ENCODE data around the gene TNRC6A.

Gene TNRC6A

GRCh38 chr16:24869033-24869432, 139.6 kb downstream of the TNRC6A start:
- TF ChIP-seq, protein P1, sequence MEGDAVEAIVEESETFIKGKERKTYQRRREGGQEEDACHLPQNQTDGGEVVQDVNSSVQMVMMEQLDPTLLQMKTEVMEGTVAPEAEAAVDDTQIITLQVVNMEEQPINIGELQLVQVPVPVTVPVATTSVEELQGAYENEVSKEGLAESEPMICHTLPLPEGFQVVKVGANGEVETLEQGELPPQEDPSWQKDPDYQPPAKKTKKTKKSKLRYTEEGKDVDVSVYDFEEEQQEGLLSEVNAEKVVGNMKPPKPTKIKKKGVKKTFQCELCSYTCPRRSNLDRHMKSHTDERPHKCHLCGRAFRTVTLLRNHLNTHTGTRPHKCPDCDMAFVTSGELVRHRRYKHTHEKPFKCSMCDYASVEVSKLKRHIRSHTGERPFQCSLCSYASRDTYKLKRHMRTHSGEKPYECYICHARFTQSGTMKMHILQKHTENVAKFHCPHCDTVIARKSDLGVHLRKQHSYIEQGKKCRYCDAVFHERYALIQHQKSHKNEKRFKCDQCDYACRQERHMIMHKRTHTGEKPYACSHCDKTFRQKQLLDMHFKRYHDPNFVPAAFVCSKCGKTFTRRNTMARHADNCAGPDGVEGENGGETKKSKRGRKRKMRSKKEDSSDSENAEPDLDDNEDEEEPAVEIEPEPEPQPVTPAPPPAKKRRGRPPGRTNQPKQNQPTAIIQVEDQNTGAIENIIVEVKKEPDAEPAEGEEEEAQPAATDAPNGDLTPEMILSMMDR (IDR thresholded peaks at IDR 0.05; ENCODE audit: low read depth, low read length, missing control alignments) = no peak
- H3K27ac ChIP-seq = no peak overlapping the region
- in situ Hi-C loops (cut with HindIII; ENCODE audit: low pct_ligation_motif_present, low sequenced_read_pairs) = no loop called here
- no peak for DNase-seq
- H3K36me3 ChIP-seq (replicated peaks) = no peaks in the 10 kb centered on the region
- no peak overlapping the region for H3K4me3 ChIP-seq (ENCODE audit: low read depth, low read length)
- no peaks in the 10 kb centered on the region for H3K27me3 ChIP-seq (replicated peaks)

DNA sequence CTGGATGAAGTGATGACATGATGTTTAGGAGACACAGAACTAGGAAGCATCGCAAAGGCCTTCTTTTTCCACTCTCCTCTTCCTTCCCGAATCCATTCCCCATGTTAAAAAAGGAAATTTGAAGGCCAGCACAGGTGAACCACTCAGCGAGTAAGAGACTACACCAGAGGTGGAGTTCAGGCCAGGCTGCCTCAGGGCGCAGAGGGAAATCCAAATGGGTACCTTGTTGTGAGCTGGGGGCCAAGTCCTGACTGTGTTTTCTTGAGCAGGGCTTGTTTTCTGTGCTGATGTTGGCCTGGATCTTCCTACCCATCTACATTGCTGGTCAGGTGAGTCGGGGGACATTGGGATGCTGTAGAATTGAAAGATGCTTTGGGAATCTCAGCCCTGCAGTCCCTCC, 142.4 kb downstream of the TNRC6A start:
- Histone ChIP-seq H3K27me3 (replicated peaks) (no peaks in the 10 kb centered on the region), H3K36me3 (replicated peaks) (no peaks in the 10 kb centered on the region), H3K27ac (no peak overlapping the region), H3K4me3 (ENCODE audit: low read depth, low read length) (no peak overlapping the region)
- in situ Hi-C loops (cut with HindIII; ENCODE audit: low pct_ligation_motif_present, low sequenced_read_pairs) = no loop called here
- DNase-seq = no peak
- TF ChIP-seq, protein P1 (IDR thresholded peaks at IDR 0.05; ENCODE audit: low read depth, low read length, missing control alignments) = no peak

GRCh38 chr16:24873028-24873427, 143.6 kb downstream of the TNRC6A start:
- Histone ChIP-seq H3K36me3 (replicated peaks) (no peaks in the 10 kb centered on the region), H3K4me3 (ENCODE audit: low read depth, low read length) (no peak overlapping the region), H3K27ac (no peak overlapping the region), H3K27me3 (replicated peaks) (no peaks in the 10 kb centered on the region)
- DNase-seq = no peak
- in situ Hi-C loops (cut with HindIII; ENCODE audit: low pct_ligation_motif_present, low sequenced_read_pairs) = no loop called here
- TF ChIP-seq, protein P1 (IDR thresholded peaks at IDR 0.05; ENCODE audit: low read depth, low read length, missing control alignments) = no peak

- TF ChIP-seq, protein P1 (IDR thresholded peaks at IDR 0.05; ENCODE audit: low read depth, low read length, missing control alignments) = no peak
- H3K36me3 ChIP-seq (replicated peaks) = no peaks in the 10 kb centered on the region
- no peak overlapping the region for H3K4me3 ChIP-seq (ENCODE audit: low read depth, low read length)
- in situ Hi-C loops (cut with HindIII; ENCODE audit: low pct_ligation_motif_present, low sequenced_read_pairs) = no loop called here
- H3K27me3 ChIP-seq (replicated peaks) = no peaks in the 10 kb centered on the region
- no peak for DNase-seq
- no peak overlapping the region for H3K27ac ChIP-seq
Observed at GRCh38 chr16:24875466-24875865, 146.0 kb downstream of the TNRC6A start.

All from brain microvascular endothelial cell (primary cell).